CD4-positive, alpha-beta memory T cell (primary cell): ENCODE data around the gene AGPAT1. TPM values are rescaled to one million over a fixed set of nuclear protein-coding genes. Genes with fewer than 3 reads are reported as not detected.
A peak's percentile ranks its signal among the peaks of the same experiment; 100 is the strongest.
"Not testable (repeated sequence)": the region's sequence is repeated elsewhere in the genome, so short reads cannot be mapped to it uniquely, and the experiment has no call there.

Experiments
- CTCF ChIA-PET: fragments of 350-600 bp; sonication (Branson Sonifier 250); formaldehyde crosslinking; loops from one replicate; lab custom pipeline; 2021; ENCODE audit warnings: inconsistent platforms; ENCODE audit not compliant: partially characterized antibody; lab: Charles Lee
- POLR2A ChIA-PET: fragments of 350-600 bp; sonication (Branson Sonifier 250); formaldehyde crosslinking; loops from one replicate; lab custom pipeline; 2021; ENCODE audit not compliant: partially characterized antibody; lab: Charles Lee
- DNase-seq, 5 donors: peaks; one replicate each; pipeline versions ENCODE4 v3.0.0 to v3.0.0-alpha.2; 2020 to 2022; ENCODE audit warnings: mixed read lengths in 1 of 5
- H3K27ac ChIP-seq: one replicate; pipeline ENCODE4 v1.7.0; 2013; ENCODE audit warnings: low read depth, low read length
- H3K27me3 ChIP-seq: 2 replicates; pipeline ENCODE4 v1.7.0; 2013; ENCODE audit warnings: mild to moderate bottlenecking, low read length, moderate library complexity; ENCODE audit not compliant: insufficient read depth
- H3K36me3 ChIP-seq: 2 replicates; pipeline ENCODE4 v1.7.0; 2013; ENCODE audit warnings: mild to moderate bottlenecking, low read length, moderate library complexity; ENCODE audit not compliant: insufficient read depth
- H3K4me1 ChIP-seq: 2 replicates; pipeline ENCODE4 v1.7.0; 2013; ENCODE audit warnings: mild to moderate bottlenecking, low read length, moderate library complexity; ENCODE audit not compliant: insufficient read depth
- H3K4me3 ChIP-seq, 2 donors: one replicate each; pipeline ENCODE4 v1.7.0; 2013; ENCODE audit warnings: low read length in 2 of 2, mild to moderate bottlenecking in 1 of 2
- H3K9me3 ChIP-seq, 2 donors: one replicate each; pipeline ENCODE4 v1.7.0; 2013; ENCODE audit warnings: low read length in 2 of 2, control low read depth in 1 of 2; ENCODE audit not compliant: control insufficient read depth in 1 of 2
- H3K27ac Mint-ChIP-seq, 7 donors: one replicate each; pipeline ENCODE4 v1.8.0; 2020 to 2021; ENCODE audit warnings: mixed read lengths in 7 of 7, mild to moderate bottlenecking in 6 of 7, inconsistent platforms in 3 of 7, moderate library complexity in 3 of 7
- H3K27me3 Mint-ChIP-seq, 2 donors: one replicate each; pipeline ENCODE4 v1.8.0; 2020 to 2021; ENCODE audit warnings: mixed read lengths in 2 of 2
- H3K36me3 Mint-ChIP-seq, 2 donors: one replicate each; pipeline ENCODE4 v1.8.0; 2020 to 2021; ENCODE audit warnings: mixed read lengths in 2 of 2, inconsistent platforms in 1 of 2, mild to moderate bottlenecking in 1 of 2
- H3K4me1 Mint-ChIP-seq, 4 donors: one replicate each; pipeline ENCODE4 v1.8.0; 2020 to 2021; ENCODE audit warnings: mixed read lengths in 4 of 4, mild to moderate bottlenecking in 1 of 4
- H3K4me3 Mint-ChIP-seq, 8 donors: one replicate each; pipeline ENCODE4 v1.8.0; 2020 to 2021; ENCODE audit warnings: mixed read lengths in 8 of 8, mild to moderate bottlenecking in 7 of 8, moderate library complexity in 6 of 8, inconsistent platforms in 3 of 8
- H3K9me3 Mint-ChIP-seq, 8 donors: one replicate each; pipeline ENCODE4 v1.8.0; 2020 to 2021; ENCODE audit warnings: mixed read lengths in 8 of 8, mild to moderate bottlenecking in 5 of 8, inconsistent platforms in 3 of 8, moderate library complexity in 1 of 8
- intact Hi-C: fragments of 100-400 bp; cut with micrococcal nuclease; formaldehyde crosslinking; loops from one replicate; pipeline ENCODE4 v1.15.1; 2023
- polyA plus RNA-seq, 2 donors: library from polyadenylated mRNA; unstranded; fragments of 300-500 nt; fragmentation: Illumina TruSeq; gene quantifications; one replicate each; pipeline ENCODE4 v1.2.3, GENCODE V29; 2021
- total RNA-seq, 2 experiments: library from RNA; stranded (reverse); gene quantifications; one replicate each; pipeline ENCODE4 v1.2.3, GENCODE V29; 2021

The AGPAT1 gene
- total and polyA plus RNA-seq, 4 experiments from 2014 or later: 15.3 to 32.8 (median 24.3) TPM

DNA sequence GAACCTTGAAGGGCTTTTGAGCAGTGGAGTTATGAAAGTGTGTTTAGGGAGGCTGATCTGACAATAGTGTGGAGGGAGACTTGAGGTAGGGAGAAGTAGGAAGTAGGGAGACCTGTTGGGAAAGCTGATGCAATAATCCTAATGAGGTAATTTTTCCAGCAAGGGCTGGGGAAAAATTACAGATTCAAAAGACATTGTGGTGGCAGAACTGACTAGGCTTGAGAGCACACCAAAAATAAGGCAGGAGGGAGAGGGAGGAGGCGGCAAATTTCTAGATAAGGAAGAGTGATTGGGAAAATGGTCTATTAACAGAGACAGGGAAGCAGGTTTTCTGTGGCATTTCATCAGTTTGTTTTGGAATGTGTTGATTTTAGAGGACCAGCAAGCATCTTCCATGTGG is 29.6 kb downstream of the AGPAT1 start:
- ChIA-PET CTCF (interaction anchor here (1.2 kb wide), 1 partner anchor 28 kb away, joined by 3 read pairs; no protein-coding TSS in a partner anchor), POLR2A (no interaction called here)
- Mint-ChIP-seq H3K36me3 (peaks cover 0 to 3% of the 10 kb centered on the region in 2 donors), H3K9me3 (peaks cover 0 to 6% (median 0%) of the 10 kb centered on the region in 8 donors), H3K4me3 (no peak overlapping the region), H3K27me3 (peaks cover 24 to 27% of the 10 kb centered on the region in 2 donors), H3K27ac (no peak overlapping the region), H3K4me1 (peaks cover 11 to 33% (median 21%) of the 10 kb centered on the region in 4 donors)
- H3K4me3 ChIP-seq: no peak overlapping the region
- no peak overlapping the region for H3K27ac ChIP-seq
- no peak for DNase-seq
- H3K27me3 ChIP-seq: peaks cover 6% of the 10 kb centered on the region
- peaks cover 3% of the 10 kb centered on the region for H3K4me1 ChIP-seq
- intact Hi-C loops: no loop called here
- H3K36me3 ChIP-seq: no peaks in the 10 kb centered on the region
- H3K9me3 ChIP-seq: no peaks in the 10 kb centered on the region

DNA sequence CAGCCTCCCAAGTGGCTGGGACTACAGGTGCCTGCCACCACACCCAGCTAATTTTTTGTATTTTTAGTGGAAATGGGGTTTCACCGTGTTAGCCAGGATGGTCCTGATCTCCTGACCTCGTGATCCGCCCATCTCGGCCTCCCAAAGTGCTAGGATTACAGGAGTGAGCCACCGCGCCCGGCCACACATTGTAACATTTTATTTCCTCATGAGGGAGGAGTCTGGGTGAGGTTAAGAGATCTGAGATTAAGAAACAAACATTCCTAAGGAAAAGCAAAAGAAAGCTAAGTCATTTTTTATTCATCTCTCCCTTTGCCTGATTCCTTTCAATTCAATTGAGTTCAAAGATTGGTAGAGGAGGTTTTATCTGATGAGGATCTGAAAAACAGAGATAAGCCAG is 31.6 kb downstream of the AGPAT1 start:
- H3K9me3 Mint-ChIP-seq, POLR2A ChIA-PET, DNase-seq, H3K4me3 ChIP-seq, H3K27me3 ChIP-seq, intact Hi-C loops, H3K27ac ChIP-seq, H3K27ac Mint-ChIP-seq, H3K4me3 Mint-ChIP-seq, H3K36me3 Mint-ChIP-seq, H3K4me1 ChIP-seq, H3K9me3 ChIP-seq, H3K36me3 ChIP-seq: not testable (repeated sequence)
- Mint-ChIP-seq H3K4me1 (peaks cover 4 to 21% (median 12%) of the 10 kb centered on the region in 4 donors), H3K27me3 (peaks cover 12 to 17% of the 10 kb centered on the region in 2 donors)
- CTCF ChIA-PET: interaction anchor here (0.5 kb wide), 1 partner anchor 436 kb away, joined by 4 read pairs; no protein-coding TSS in a partner anchor

DNA sequence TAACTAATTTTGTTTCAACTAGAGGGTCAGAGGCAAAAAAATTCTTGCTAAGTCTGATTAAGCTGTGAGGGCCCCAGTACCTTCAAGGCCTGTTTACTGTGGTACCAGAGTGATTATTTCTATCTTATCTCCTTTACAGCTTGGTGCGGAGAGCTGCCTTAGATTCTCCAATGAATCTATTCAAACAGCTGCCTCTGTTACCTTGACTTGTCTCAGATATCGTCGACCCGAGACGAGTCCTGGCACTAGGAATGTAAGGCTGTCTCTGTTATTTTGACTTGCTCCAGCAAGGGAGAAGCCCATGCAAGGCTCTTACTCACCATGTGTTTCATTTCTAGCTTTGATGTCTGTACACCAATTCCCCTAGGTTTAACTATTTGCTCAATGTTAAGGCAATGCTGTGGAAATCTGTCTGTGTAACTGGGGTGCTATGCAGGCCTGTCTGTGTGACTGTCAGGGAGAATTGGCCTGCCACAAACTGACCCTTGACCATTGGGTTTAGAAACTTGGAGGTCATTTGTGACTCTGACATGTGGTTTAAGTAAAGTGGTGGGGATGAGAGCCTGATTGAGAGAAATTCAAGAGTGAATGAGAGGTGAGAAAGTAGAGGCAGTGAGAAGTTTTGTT is 35.4 kb downstream of the AGPAT1 start:
- Histone ChIP-seq H3K9me3 (no peaks in the 10 kb centered on the region), H3K36me3 (no peaks in the 10 kb centered on the region), H3K27ac (no peak overlapping the region), H3K4me3 (no peak overlapping the region), H3K4me1 (no peaks in the 10 kb centered on the region), H3K27me3 (no peaks in the 10 kb centered on the region)
- Mint-ChIP-seq H3K4me1 (no peaks in the 10 kb centered on the region), H3K27ac (no peak overlapping the region), H3K9me3 (peaks cover 0 to 2% (median 0%) of the 10 kb centered on the region in 8 donors), H3K36me3 (no peaks in the 10 kb centered on the region), H3K4me3 (no peak overlapping the region), H3K27me3 (peaks cover 2 to 3% of the 10 kb centered on the region in 2 donors)
- intact Hi-C loops: no loop called here
- POLR2A ChIA-PET: interaction anchor here (0.6 kb wide), 1 partner anchor 804 kb away, joined by 6 read pairs; no protein-coding TSS in a partner anchor
- CTCF ChIA-PET: interaction anchor here (0.6 kb wide), 1 partner anchor 305 kb away, joined by 3 read pairs; no protein-coding TSS in a partner anchor
- no peak for DNase-seq

DNA sequence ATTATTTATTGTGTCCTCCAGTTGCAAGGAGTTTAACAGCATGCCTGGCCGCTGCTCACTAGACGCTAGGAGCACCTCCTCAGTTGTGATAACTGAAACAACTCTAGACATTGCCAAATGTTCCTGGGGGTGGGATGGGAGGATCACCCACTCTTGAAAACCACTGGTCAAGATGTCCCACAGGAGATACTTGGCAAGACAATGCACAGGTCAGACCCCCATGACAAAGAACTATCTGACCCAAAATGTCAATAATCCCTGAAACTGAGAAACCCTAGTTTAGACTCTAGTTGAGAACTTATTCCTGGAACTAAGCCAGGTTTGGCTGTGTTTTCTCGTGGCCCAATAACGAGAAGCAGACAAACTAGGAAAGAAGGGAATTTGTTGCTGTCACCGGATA is 36.3 kb downstream of the AGPAT1 start:
- Mint-ChIP-seq H3K27ac (no peak overlapping the region), H3K4me1 (no peaks in the 10 kb centered on the region), H3K9me3 (peaks cover 0 to 2% (median 0%) of the 10 kb centered on the region in 8 donors), H3K36me3 (no peaks in the 10 kb centered on the region), H3K4me3 (no peak overlapping the region), H3K27me3 (peaks cover 2 to 3% of the 10 kb centered on the region in 2 donors)
- intact Hi-C loops: no loop called here
- no peak overlapping the region for H3K27ac ChIP-seq
- ChIA-PET POLR2A (interaction anchor here (1.5 kb wide), 1 partner anchor 56 kb away, joined by 4 read pairs; no protein-coding TSS in a partner anchor), CTCF (no interaction called here)
- no peak for DNase-seq
- no peaks in the 10 kb centered on the region for H3K27me3 ChIP-seq
- no peaks in the 10 kb centered on the region for H3K9me3 ChIP-seq
- no peaks in the 10 kb centered on the region for H3K4me1 ChIP-seq
- no peak overlapping the region for H3K4me3 ChIP-seq
- no peaks in the 10 kb centered on the region for H3K36me3 ChIP-seq

DNA sequence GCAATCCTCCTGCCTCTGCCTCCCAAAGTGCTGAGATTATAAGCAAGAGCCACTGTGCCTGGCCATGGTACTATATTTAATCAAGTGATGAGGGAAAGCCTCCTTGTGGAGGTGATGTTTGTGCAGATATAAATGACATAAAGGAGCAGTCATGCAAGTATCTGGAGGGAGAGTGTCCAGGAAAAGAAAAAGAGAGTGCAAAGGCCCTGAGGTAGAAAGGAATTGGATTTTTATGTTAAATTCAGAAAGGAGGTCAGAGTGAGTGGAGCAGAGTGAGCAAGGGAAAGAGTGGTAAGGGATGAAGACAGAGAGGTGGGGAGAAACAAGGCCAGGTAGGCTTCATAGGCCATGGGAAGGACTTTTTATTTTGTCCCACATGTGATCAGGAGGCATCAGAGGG is 38.4 kb downstream of the AGPAT1 start:
- Histone ChIP-seq H3K4me3 (no peak overlapping the region), H3K27ac (no peak overlapping the region), H3K4me1 (no peaks in the 10 kb centered on the region), H3K36me3 (no peaks in the 10 kb centered on the region), H3K9me3 (no peaks in the 10 kb centered on the region), H3K27me3 (no peaks in the 10 kb centered on the region)
- DNase-seq: no peak
- no peak overlapping the region for H3K27ac Mint-ChIP-seq
- POLR2A ChIA-PET: no interaction called here
- no peak overlapping the region for H3K4me3 Mint-ChIP-seq
- peaks cover 0 to 1% of the 10 kb centered on the region in 2 donors for H3K27me3 Mint-ChIP-seq
- peaks cover 0 to 2% (median 0%) of the 10 kb centered on the region in 8 donors for H3K9me3 Mint-ChIP-seq
- no peaks in the 10 kb centered on the region for H3K4me1 Mint-ChIP-seq
- intact Hi-C loops: no loop called here
- no peaks in the 10 kb centered on the region for H3K36me3 Mint-ChIP-seq
- CTCF ChIA-PET: no interaction called here

DNA sequence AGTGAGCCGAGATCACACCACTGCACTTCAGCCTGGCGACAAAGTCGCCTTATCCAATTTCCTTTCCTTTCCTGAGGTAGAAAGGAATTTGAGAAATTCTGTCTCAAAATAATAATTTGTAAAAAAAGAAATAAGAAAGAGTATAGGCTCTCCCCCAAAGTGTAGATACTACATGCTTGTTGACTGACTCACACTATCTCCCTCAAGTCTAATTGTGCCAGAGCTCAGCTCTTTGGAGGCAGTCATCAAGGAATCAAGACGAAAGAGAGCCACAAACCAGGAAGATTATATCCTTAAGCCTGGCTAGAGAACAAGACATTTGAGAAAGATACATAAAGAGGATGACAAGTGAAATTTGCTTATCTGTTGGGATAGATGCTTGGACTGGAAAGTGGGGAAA is 42.1 kb downstream of the AGPAT1 start:
- Histone ChIP-seq H3K9me3 (no peaks in the 10 kb centered on the region), H3K27ac (no peak overlapping the region), H3K27me3 (no peaks in the 10 kb centered on the region), H3K4me3 (no peak overlapping the region), H3K36me3 (no peaks in the 10 kb centered on the region), H3K4me1 (peaks cover 11% of the 10 kb centered on the region)
- H3K27me3 Mint-ChIP-seq: peaks cover 0 to 2% of the 10 kb centered on the region in 2 donors
- H3K27ac Mint-ChIP-seq: no peak overlapping the region
- intact Hi-C loops: no loop called here
- ChIA-PET CTCF (no interaction called here), POLR2A (no interaction called here)
- peaks cover 0 to 3% (median 0%) of the 10 kb centered on the region in 8 donors for H3K9me3 Mint-ChIP-seq
- DNase-seq: no peak
- peaks cover 7 to 17% (median 12%) of the 10 kb centered on the region in 4 donors for H3K4me1 Mint-ChIP-seq
- H3K4me3 Mint-ChIP-seq: no peak overlapping the region
- peaks cover 0 to 7% of the 10 kb centered on the region in 2 donors for H3K36me3 Mint-ChIP-seq

DNA sequence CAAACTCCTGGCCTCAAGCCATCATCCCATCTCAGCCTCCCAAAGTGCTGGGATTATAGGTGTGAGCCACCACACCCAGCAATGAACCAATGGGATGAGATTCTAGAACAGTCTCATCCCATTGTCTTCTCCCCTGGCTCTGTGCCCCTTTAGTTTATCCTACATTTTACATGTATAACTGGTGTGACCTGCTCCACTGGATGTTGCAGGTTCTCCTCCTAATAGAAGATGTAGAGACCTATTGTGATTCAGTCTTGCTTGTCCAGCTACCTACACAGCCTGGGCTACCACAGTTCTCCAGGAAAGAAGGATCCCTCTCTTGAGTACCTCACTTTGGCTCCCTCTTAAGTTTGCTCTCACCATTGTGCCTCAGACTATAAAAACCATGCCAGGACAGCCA is 43.8 kb downstream of the AGPAT1 start:
- Mint-ChIP-seq H3K4me1 (peaks cover 18 to 34% (median 26%) of the 10 kb centered on the region in 4 donors), H3K27ac (peak overlapping the region in 1 of 7 donors; percentile 43), H3K36me3 (peaks cover under 1 to 18% of the 10 kb centered on the region in 2 donors), H3K27me3 (peaks cover 0 to 2% of the 10 kb centered on the region in 2 donors), H3K9me3 (peaks cover 0 to 3% (median 0%) of the 10 kb centered on the region in 8 donors), H3K4me3 (peak overlapping the region in 2 of 8 donors; percentile 8 to 41)
- Histone ChIP-seq H3K27me3 (no peaks in the 10 kb centered on the region), H3K4me3 (no peak overlapping the region), H3K9me3 (no peaks in the 10 kb centered on the region), H3K27ac (no peak overlapping the region), H3K4me1 (peaks cover 22% of the 10 kb centered on the region), H3K36me3 (no peaks in the 10 kb centered on the region)
- POLR2A ChIA-PET: interaction anchor here (5.3 to 8.6 kb wide), 2 partner anchors 45 to 60 kb away, joined by 49 to 188 read pairs; partner anchors contain the start of genes AGPAT1, GPSM3 and PBX2
- CTCF ChIA-PET: interaction anchor here (2.4 kb wide), 1 partner anchor 63 kb away, joined by 8 read pairs; no protein-coding TSS in a partner anchor
- intact Hi-C loops: no loop called here
- DNase-seq: no peak
